ENCODE data around the gene WDR75. TPM values are rescaled to one million over a fixed set of nuclear protein-coding genes. Genes with fewer than 3 reads are reported as not detected.

Gene WDR75
- total and polyA plus RNA-seq, 12 donors = 23.7 to 73.9 (median 39.7) TPM

- Histone ChIP-seq H3K4me1 (replicated peaks in 1 of 2) (no peaks in the 10 kb centered on the region), H3K9me3 (replicated peaks in 1 of 3) (no peaks in the 10 kb centered on the region), H3K27ac (no peak overlapping the region), H3K4me3 (no peak overlapping the region), H3K36me3 (replicated peaks in 1 of 2) (peaks cover 0 to 72% of the 10 kb centered on the region in 2 donors), H3K27me3 (no peaks in the 10 kb centered on the region)
- 62 to 76% (median 68%) methylated on average over 2 of the region's 2 CpGs for WGBS, 4 donors
- TF ChIP-seq POLR2A (IDR thresholded peaks at IDR 0.05) = no peak
- TF ChIP-seq CTCF (IDR thresholded peaks at IDR 0.05) = no peak
- DNase-seq = no peak
- intact Hi-C loops (cut with DNase I) = no loop called here
These were observed 12.7 kb downstream of the WDR75 start for GRCh38 chr2:189454009-189454408.

- WGBS, 4 donors = 79 to 91% (median 83%) methylated on average over 1 of the region's 1 CpG
- DNase-seq = no peak
- H3K4me3 ChIP-seq = no peak overlapping the region
- H3K4me1 ChIP-seq (replicated peaks in 1 of 2) = peaks cover 26 to 40% of the 10 kb centered on the region in 2 donors
- H3K27ac ChIP-seq = no peak overlapping the region
- intact Hi-C loops (cut with DNase I) = loop anchor here (5.0 to 10.0 kb wide), 3 partner anchors 112 to 170 kb away; no protein-coding TSS in a partner anchor
- TF ChIP-seq POLR2A (IDR thresholded peaks at IDR 0.05) = no peak
- TF ChIP-seq CTCF (IDR thresholded peaks at IDR 0.05) = no peak
- H3K27me3 ChIP-seq = no peaks in the 10 kb centered on the region
- H3K36me3 ChIP-seq (replicated peaks in 1 of 2) = peaks cover 0 to 51% of the 10 kb centered on the region in 2 donors
- no peaks in the 10 kb centered on the region for H3K9me3 ChIP-seq (replicated peaks in 1 of 3)
These were observed 23.8 kb downstream of the WDR75 start for GRCh38 chr2:189465076-189465475.

- 59 to 69% (median 63%) methylated on average over 3 of the region's 3 CpGs for WGBS, 4 donors
- Histone ChIP-seq H3K9me3 (replicated peaks in 1 of 3) (no peaks in the 10 kb centered on the region), H3K4me1 (replicated peaks in 1 of 2) (peaks cover 26 to 40% of the 10 kb centered on the region in 2 donors), H3K36me3 (replicated peaks in 1 of 2) (peaks cover 0 to 48% of the 10 kb centered on the region in 2 donors), H3K27ac (no peak overlapping the region), H3K4me3 (no peak overlapping the region), H3K27me3 (no peaks in the 10 kb centered on the region)
- no peak for DNase-seq
- intact Hi-C loops (cut with DNase I) = loop anchor here (5.0 to 10.0 kb wide), 3 partner anchors 112 to 169 kb away; no protein-coding TSS in a partner anchor
- TF ChIP-seq POLR2A (IDR thresholded peaks at IDR 0.05) = no peak
- TF ChIP-seq CTCF (IDR thresholded peaks at IDR 0.05) = no peak
These were observed 24.2 kb downstream of the WDR75 start for GRCh38 chr2:189465478-189465877.

GRCh38 chr2:189466046-189466445 is 24.8 kb downstream of the WDR75 start:
- intact Hi-C loops (cut with DNase I) = loop anchor here (5.0 to 10.0 kb wide), 3 partner anchors 111 to 169 kb away; no protein-coding TSS in a partner anchor
- 93 to 95% (median 94%) methylated on average over 4 of the region's 4 CpGs for WGBS, 4 donors
- no peak for DNase-seq
- Histone ChIP-seq H3K4me3 (no peak overlapping the region), H3K4me1 (replicated peaks in 1 of 2) (peaks cover 26 to 40% of the 10 kb centered on the region in 2 donors), H3K27me3 (no peaks in the 10 kb centered on the region), H3K27ac (no peak overlapping the region), H3K9me3 (replicated peaks in 1 of 3) (no peaks in the 10 kb centered on the region), H3K36me3 (replicated peaks in 1 of 2) (peaks cover 0 to 50% of the 10 kb centered on the region in 2 donors)
- TF ChIP-seq POLR2A (IDR thresholded peaks at IDR 0.05) (no peak), CTCF (IDR thresholded peaks at IDR 0.05) (no peak)

Measured in adrenal gland (tissue), 12 donors.